ENCODE results near the gene RAC3. TPM values are rescaled to one million over a fixed set of nuclear protein-coding genes. Genes with fewer than 3 reads are reported as not detected.
A peak's percentile ranks its signal among the peaks of the same experiment; 100 is the strongest.

Gene RAC3
- total RNA-seq, 1 experiment from 2014 or later = 84.8 TPM

- Histone ChIP-seq H3T11ph (ENCODE audit: low read length) (no peak overlapping the region), H3K23me2 (ENCODE audit: insufficient read length, low read depth, low read length, poor library complexity, severe bottlenecking) (peaks cover 5% of the 10 kb centered on the region), H3K27me3 (ENCODE audit: insufficient read depth, low read length) (no peaks in the 10 kb centered on the region), H2BK12ac (ENCODE audit: insufficient read length, low read depth, low read length) (no peak overlapping the region), H3K4me2 (ENCODE audit: insufficient read depth, insufficient read length, low read length) (no peak overlapping the region), H3K79me1 (ENCODE audit: insufficient read depth, low read depth, low read length, poor library complexity, severe bottlenecking) (peaks cover 5% of the 10 kb centered on the region), H3K23ac (ENCODE audit: insufficient read length, low read depth, low read length) (no peak overlapping the region), H3K14ac (ENCODE audit: insufficient read depth, low read length) (no peak overlapping the region), H3K79me2 (ENCODE audit: insufficient read depth, low read length) (no peaks in the 10 kb centered on the region), H3K4me1 (ENCODE audit: insufficient read depth, low read length) (no peaks in the 10 kb centered on the region), H3K18ac (ENCODE audit: insufficient read length, low read depth, low read length) (no peak overlapping the region), H2BK120ac (ENCODE audit: low read depth, low read length, poor library complexity, severe bottlenecking) (no peak overlapping the region), H3K9me3 (ENCODE audit: control insufficient read depth, low read depth, low read length) (no peaks in the 10 kb centered on the region), H4K5ac (ENCODE audit: insufficient read length, low read depth, low read length) (no peak overlapping the region), H2BK20ac (ENCODE audit: low read depth, low read length, poor library complexity, severe bottlenecking) (no peak overlapping the region), H4K8ac (replicated peaks; ENCODE audit: insufficient read length, low read depth, low read length) (no peak overlapping the region), H3K56ac (ENCODE audit: insufficient read length, low read depth, low read length) (no peak overlapping the region), H4K20me1 (ENCODE audit: control insufficient read depth, insufficient read depth, insufficient read length) (no peaks in the 10 kb centered on the region), H2BK5ac (ENCODE audit: insufficient read length, low read length) (no peak overlapping the region), H3K27ac (ENCODE audit: insufficient read length, low read depth, low read length) (no peak overlapping the region), H3K4ac (ENCODE audit: low read depth, low read length) (no peak overlapping the region), H2AFZ (ENCODE audit: low read length) (no peak overlapping the region), H2AK5ac (ENCODE audit: insufficient read length, low read length) (no peak overlapping the region), H4K91ac (ENCODE audit: insufficient read length, low read depth, low read length) (no peak overlapping the region), H3K9ac (ENCODE audit: extremely low read depth, insufficient read length, low read length) (no peak overlapping the region), H2BK15ac (ENCODE audit: low read depth, low read length) (no peak overlapping the region)
- peak; percentile 92 for DNase-seq
- H3K27ac Mint-ChIP-seq = 0 out of 7 replicates have a peak overlapping the region, but pooled peaks of 1 of the 3 experiments have one; percentile 22
- no CpG with 5 or more reads among the region's 34 CpGs for WGBS (ENCODE audit: extremely low coverage, insufficient read length, low lambda C conversion rate)
- H3K4me3 Mint-ChIP-seq = peak overlapping the region in 1 of 2 experiments; percentile 19; a peak in 1 of 5 replicates
- no peaks in the 10 kb centered on the region for H3K27me3 Mint-ChIP-seq (ENCODE audit: low read depth)
- peaks cover 2 to 8% (median 3%) of the 10 kb centered on the region in 3 experiments; a peak in 4 of 7 replicates for H3K36me3 Mint-ChIP-seq (ENCODE audit: insufficient read depth in 1 of 3, low read depth in 3 of 3)
- peak; percentile 93 for TF ChIP-seq CTCF (conservative IDR thresholded peaks at IDR 0.05)
- H3K9me3 Mint-ChIP-seq = no peaks in the 10 kb centered on the region
- H3K4me1 Mint-ChIP-seq = peaks cover 7 to 16% of the 10 kb centered on the region in 2 experiments
Observed at GRCh38 chr17:82019690-82020571, 11.5 kb upstream of the RAC3 start.

All from H9 (cell line).